Prostate gland (tissue), 2 donors: ENCODE data around the gene CAMKK2.

Source experiments
- CTCF ChIP-seq, 4 experiments: fragments of 200-600 bp in 2 of 4; fragments of 450-650 bp in 2 of 4; sonication (generic) in 2 of 4; IDR thresholded peaks; 1 replicate in 3 of 4; 2 replicates in 1 of 4; pipeline ENCODE4 v1.5.1; 2016 to 2019; ENCODE audit warnings: antibody characterized with exemption in 4 of 4, mild to moderate bottlenecking in 2 of 4, moderate library complexity in 2 of 4
- POLR2A ChIP-seq: fragments of 450-650 bp; IDR thresholded peaks from one replicate; pipeline ENCODE4 v1.6.1; 2016; ENCODE audit warnings: antibody characterized with exemption, mild to moderate bottlenecking
- POLR2AphosphoS5 ChIP-seq: sonication (generic); formaldehyde crosslinking; IDR thresholded peaks from one replicate; pipeline ENCODE4 v1.6.1; 2017; ENCODE audit warnings: antibody characterized with exemption

DNA sequence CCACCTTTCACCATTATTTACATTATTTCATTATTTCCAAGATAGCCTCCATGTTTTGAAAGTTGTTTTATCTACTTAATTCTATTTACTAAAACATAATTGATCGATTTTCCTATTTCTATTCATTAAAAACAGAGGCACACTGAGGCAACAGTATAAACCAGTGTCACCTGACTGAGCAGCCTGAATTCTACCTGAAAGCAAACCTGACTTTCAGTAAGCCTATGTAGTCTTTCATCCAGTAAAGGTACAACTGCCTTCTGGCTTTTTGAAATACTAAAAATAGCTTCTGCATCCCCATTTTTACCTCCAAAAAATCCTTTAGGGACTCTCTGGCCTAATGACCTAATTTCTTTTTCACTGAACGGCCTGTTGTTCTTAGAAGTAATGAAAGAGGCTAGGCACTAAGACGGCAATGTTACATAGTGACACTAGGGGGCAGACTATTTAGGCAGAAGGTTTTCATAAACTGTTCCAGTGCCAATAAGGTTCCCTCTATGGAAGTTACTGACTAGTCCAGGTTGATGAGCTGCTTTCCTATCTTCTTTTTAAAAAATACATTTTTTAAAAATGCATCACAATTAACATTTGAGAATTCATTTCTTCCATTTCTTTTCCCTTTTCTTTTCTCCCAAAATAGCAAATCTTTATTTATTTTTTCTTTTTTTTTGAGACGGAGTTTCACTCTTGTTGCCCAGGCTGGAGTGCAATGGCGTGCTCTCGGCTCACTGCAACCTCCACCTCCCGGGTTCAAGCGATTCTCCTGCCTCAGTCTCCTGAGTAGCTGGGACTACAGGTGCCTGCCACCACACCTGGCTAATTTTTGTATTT lies 38.2 kb upstream of the CAMKK2 start:
- TF ChIP-seq CTCF (IDR thresholded peaks at IDR 0.05), result peak; percentile 80 to 82 (median 81)
- no peak for TF ChIP-seq POLR2A
- peak; percentile 60 for TF ChIP-seq POLR2AphosphoS5
